ENCODE data around the gene POLR3H. TPM values are rescaled to one million over a fixed set of nuclear protein-coding genes. Genes with fewer than 3 reads are reported as not detected.

The POLR3H gene
- polyA plus RNA-seq, 1 donor from 2014 or later, result 28.0 TPM

GRCh38 chr22:41582694-41583093 is 38.4 kb upstream of the POLR3H start:
- Histone ChIP-seq H3K4me2 (ENCODE audit: low read length) (no peak overlapping the region), H3K9me2 (ENCODE audit: insufficient read depth, low read length) (no peaks in the 10 kb centered on the region), H3K79me2 (replicated peaks; ENCODE audit: insufficient read depth, low read length) (no peaks in the 10 kb centered on the region), H3F3A (ENCODE audit: insufficient read depth, low read length, poor library complexity, severe bottlenecking) (no peaks in the 10 kb centered on the region), H3K9me3 (ENCODE audit: low read length) (no peaks in the 10 kb centered on the region), H3K27ac (ENCODE audit: low read length) (no peak overlapping the region), H3K36me3 (ENCODE audit: insufficient read depth, low read length) (no peaks in the 10 kb centered on the region), H3K9ac (ENCODE audit: low read length) (no peak overlapping the region), H3K4me3 (ENCODE audit: low read length) (no peak overlapping the region), H4K20me1 (ENCODE audit: insufficient read depth) (no peaks in the 10 kb centered on the region), H3K27me3 (ENCODE audit: insufficient read depth, low read depth, low read length) (no peaks in the 10 kb centered on the region), H2AFZ (ENCODE audit: low read depth, low read length) (no peak overlapping the region)
- no peak for TF ChIP-seq POLR2AphosphoS5 (IDR thresholded peaks at IDR 0.05)
- no peak for TF ChIP-seq SMC3 (conservative IDR thresholded peaks at IDR 0.05; ENCODE audit: poor library complexity)
- TF ChIP-seq RAD21 (conservative IDR thresholded peaks at IDR 0.05), result no peak
- no peak for TF ChIP-seq EZH2 (IDR thresholded peaks at IDR 0.05; ENCODE audit: borderline replicate concordance, insufficient read depth, low read length, poor library complexity, severe bottlenecking)
- no peak for TF ChIP-seq REST (IDR thresholded peaks at IDR 0.05; ENCODE audit: borderline replicate concordance)
- TF ChIP-seq TAF1 (IDR thresholded peaks at IDR 0.05; ENCODE audit: low read depth), result no peak
- no peak for TF ChIP-seq EP300 (conservative IDR thresholded peaks at IDR 0.05; ENCODE audit: poor library complexity, severe bottlenecking)
- no peak for TF ChIP-seq MXI1 (conservative IDR thresholded peaks at IDR 0.05; ENCODE audit: poor library complexity, severe bottlenecking)
- TF ChIP-seq CTCF (IDR thresholded peaks at IDR 0.05; ENCODE audit: poor library complexity, severe bottlenecking), result no peak

- Histone ChIP-seq H3K4me2 (ENCODE audit: low read length) (no peak overlapping the region), H3K27ac (ENCODE audit: low read length) (no peak overlapping the region), H3K9ac (ENCODE audit: low read length) (no peak overlapping the region), H3F3A (ENCODE audit: insufficient read depth, low read length, poor library complexity, severe bottlenecking) (no peaks in the 10 kb centered on the region), H3K4me3 (ENCODE audit: low read length) (no peak overlapping the region), H3K27me3 (ENCODE audit: insufficient read depth, low read depth, low read length) (no peaks in the 10 kb centered on the region), H3K9me3 (ENCODE audit: low read length) (no peaks in the 10 kb centered on the region), H3K79me2 (replicated peaks; ENCODE audit: insufficient read depth, low read length) (no peaks in the 10 kb centered on the region), H3K36me3 (ENCODE audit: insufficient read depth, low read length) (no peaks in the 10 kb centered on the region), H3K9me2 (ENCODE audit: insufficient read depth, low read length) (no peaks in the 10 kb centered on the region), H4K20me1 (ENCODE audit: insufficient read depth) (no peaks in the 10 kb centered on the region), H2AFZ (ENCODE audit: low read depth, low read length) (no peak overlapping the region)
- TF ChIP-seq POLR2AphosphoS5 (IDR thresholded peaks at IDR 0.05) (no peak), REST (IDR thresholded peaks at IDR 0.05; ENCODE audit: borderline replicate concordance) (no peak), MXI1 (conservative IDR thresholded peaks at IDR 0.05; ENCODE audit: poor library complexity, severe bottlenecking) (no peak), CTCF (IDR thresholded peaks at IDR 0.05; ENCODE audit: poor library complexity, severe bottlenecking) (no peak), TAF1 (IDR thresholded peaks at IDR 0.05; ENCODE audit: low read depth) (no peak)
Observed at GRCh38 chr22:41579997-41580355, 35.7 kb upstream of the POLR3H start.

Measured in neural cell (in vitro differentiated cells).